ENCODE data around the gene KCNA2.

Gene KCNA2

DNA sequence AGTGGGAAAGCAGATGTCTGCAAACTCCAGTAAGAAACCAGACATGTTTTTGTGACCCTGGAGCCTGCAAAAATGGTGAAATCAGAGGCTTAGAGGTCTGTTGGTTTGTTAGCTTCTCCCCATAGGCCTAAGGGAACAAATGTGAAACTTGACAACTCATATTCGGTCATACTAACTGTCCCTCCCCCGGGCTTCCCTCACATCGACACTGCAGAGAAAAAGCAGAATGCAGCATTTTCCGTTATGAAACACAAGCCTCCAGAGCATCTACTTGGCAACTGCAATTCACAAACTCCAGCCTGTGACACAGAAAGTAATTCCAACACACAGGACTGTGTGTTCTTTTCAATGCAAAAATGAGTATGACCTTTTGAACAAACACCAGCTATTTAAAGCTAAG is 3.7 kb downstream of the KCNA2 start:
- no peak for DNase-seq (ENCODE audit: low read depth)

DNA sequence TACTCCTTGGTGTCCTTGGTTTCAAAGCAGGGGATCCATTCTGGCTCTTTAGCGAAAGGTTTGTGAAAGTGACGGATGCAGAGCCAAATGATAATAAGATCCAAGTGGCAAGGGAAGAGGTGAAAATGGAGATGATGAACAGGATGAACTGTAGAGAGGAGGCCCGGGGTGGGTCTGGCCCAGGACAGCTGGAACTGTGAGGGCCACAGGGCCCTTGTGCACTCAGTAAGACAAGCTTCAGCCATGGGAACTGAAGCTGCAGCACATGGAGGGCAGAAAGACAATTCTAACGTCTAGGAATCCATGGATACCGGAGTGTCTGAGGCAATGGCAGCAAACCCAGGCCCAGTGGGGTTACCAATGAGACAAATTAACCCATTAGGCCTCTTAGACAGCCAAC is 4.8 kb downstream of the KCNA2 start:
- DNase-seq (ENCODE audit: low read depth) = no peak

DNA sequence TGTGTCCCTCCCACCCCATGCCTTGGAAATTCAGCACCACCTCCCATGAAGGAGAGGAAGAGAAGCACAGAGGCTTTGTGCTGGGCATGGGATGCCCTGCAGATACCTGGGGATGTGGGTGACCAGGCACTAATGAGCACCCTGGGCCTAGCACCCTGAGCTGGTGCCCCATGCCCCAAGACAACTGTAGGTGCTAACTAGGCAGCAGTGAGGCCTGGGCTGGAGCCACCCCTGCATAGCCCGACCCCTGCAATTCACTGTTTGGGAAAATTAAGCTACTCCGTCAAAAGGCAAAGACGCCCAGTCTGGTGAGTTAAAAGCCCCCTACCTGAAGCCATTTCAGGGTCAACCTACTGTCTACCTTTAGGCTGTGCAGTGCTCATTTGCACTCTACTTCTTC is 5.4 kb downstream of the KCNA2 start:
- DNase-seq (ENCODE audit: low read depth) = no peak

DNA sequence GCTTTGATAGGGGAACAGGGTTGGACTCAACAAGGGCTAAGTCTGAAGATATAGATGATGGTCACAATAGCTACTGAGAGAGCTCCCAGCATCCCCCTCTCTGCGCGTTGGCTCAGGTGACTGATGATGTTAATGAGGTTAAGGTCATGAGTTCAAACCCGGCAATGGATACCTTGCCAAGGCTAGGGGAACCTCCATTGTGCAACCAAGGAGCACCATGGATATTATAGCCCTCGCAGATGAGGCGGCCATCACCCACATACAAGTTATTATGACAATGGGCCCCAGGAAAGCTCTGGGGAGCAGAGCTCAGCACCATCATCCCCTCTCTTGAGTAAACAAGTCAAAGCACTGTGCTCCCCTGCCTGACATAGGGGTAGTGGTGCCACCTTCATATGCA is 8.2 kb downstream of the KCNA2 start:
- DNase-seq (ENCODE audit: low read depth) = no peak

DNA sequence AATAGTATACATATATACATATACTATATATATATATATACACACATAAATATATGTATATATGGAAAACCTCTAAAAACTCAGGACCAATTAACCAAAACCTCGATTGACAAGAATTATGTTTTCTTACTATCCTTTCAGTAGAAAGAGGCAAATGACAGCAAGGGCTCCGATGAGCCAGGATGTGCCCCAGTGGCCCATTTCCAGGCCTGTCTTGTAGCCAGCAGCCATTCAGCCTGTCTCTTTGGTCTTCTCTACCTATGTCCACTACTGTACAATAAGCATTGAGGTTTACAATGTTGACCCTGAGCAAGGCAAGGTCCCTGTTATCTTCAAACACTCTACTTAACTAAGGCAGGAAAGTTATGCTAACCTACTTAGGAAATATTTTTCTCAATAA is 9.8 kb downstream of the KCNA2 start:
- DNase-seq (ENCODE audit: low read depth) = no peak

DNA sequence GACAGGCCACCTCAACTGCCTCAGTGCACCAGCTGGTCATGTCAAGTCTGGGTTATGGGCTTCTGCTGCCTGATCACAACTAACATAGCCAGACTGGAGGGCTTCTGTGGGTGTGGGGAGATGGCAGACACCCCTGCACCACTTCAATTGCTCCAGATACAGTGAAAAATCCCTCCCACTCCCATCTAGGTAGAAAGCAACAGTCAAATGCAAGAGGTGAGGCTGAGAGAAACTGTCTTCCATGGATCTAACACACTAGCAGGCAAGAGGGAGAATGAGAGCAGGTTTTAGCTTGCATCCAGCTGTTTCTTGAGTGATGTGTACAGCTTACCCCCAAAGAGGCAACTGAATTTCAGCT is 10.8 kb downstream of the KCNA2 start:
- DNase-seq (ENCODE audit: low read depth) = no peak

DNA sequence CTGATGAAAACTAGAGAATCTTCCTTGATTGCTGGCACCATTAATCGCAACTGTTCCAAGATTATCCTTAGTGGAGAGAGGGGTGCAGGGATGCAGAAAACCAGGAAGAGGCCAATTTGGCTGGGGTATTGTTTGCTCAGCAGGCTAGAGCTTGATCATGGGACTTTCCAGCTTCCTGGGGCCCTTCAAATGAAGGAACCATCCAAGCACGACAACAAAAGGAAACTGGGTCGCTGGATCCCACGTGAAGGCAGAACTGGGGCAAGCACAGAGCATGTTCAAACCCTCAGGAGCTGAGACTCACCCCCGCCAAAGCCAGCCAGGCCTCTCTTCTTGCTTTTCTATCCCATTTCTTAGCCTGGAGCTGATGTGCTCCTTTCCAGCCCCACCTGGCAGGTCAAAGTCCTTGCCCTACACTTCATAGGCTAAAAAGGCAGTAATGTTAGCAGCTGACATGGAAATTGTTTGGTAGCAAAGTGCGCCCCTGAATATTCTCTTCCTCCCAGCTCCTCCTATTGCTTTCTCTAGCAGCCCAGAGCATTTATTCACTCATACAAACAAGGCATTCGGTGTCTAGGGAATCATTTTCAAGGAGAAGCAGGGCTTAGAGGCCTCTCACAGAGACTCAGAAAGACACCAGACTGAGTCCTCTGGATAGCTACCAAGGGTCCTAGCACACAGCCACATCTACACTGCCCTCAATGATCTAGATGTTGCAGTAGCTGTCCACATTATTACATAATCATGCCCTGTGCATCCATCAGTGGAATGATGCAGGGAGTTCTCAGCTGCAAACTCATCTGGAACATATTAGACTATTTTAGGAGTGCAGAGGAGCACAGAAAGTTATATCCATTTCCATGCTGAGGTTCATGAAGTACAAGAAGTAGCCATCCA is 11.5 kb downstream of the KCNA2 start:
- DNase-seq (ENCODE audit: low read depth) = no peak

DNA sequence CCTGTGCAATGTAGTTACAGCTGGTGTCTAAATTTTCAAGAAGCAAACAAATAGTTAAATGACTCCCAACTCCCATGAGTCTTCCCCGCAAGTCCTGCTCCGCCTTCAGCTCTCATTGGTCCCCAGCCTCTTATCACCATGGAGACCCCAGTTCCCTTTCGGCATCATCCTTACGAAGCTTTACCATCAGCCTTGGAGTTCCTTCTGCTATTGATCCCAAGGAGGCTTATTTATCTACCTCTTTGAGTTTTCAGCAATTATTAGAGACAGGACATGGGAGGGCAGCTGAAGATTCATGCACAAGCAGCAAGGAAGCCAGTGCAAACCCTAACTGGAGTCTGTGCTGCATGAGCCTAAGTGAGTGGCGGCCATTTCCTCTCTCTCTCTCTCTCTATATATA is 12.3 kb downstream of the KCNA2 start:
- no peak for DNase-seq (ENCODE audit: low read depth)

DNA sequence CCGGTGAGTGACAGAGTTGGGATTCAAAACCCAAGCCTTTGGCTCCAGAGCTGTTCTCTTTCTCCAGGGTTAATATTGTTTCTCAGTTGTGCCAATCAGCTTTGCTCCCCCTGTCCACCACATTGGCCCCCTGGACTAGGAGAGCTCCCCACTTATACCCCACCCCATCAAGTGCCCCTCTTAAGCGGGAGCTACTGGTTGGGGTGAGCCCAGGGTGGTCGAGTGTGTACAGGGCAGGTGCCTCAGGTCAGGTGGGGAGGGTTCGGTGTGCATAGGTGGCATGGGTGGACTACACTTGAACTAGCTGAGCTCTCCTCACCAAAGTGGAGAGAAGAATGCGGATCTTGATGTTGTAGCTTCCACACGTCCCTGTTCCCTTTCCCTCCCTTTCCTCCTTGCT is 14.2 kb downstream of the KCNA2 start:
- DNase-seq (ENCODE audit: low read depth) = no peak

DNA sequence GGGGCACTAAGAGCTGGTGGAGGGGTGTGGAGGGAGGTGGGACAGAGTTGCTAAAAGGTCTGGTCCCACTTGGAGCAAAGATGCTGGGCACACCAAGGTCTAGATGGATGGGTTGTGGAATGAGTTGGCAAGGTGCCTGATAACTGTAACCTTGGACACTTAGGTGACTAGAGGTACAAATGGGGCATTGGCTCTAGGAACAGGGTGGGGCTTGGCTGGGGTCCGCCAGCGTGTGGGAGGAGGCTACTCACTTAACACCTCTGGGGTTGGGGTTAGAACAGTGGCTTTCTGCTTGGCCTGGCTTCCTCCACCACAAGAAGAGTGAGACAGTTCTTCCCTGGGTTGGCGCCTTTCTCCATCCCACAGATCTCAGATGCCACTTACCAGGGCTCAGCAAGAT is 17.2 kb downstream of the KCNA2 start:
- DNase-seq (ENCODE audit: low read depth) = no peak

DNA sequence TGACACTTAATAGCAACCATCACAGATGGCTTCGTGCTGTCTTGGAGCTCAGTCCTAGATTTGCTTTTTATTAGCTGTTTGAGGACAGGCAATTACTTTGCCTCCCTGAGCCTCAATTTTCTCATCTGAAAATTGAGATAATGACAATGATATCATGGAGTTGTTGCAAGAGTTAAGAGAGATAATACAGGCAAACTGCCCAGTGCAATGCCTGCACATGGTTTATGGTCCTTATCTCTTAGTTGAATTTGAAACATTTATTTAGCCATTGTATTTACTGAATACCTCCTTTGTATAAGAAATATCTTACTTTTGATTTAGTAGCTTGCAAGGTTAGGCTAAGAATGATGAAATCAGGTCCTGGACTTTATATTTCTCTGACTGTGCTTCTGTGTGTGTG is 17.7 kb downstream of the KCNA2 start:
- DNase-seq (ENCODE audit: low read depth) = no peak

DNA sequence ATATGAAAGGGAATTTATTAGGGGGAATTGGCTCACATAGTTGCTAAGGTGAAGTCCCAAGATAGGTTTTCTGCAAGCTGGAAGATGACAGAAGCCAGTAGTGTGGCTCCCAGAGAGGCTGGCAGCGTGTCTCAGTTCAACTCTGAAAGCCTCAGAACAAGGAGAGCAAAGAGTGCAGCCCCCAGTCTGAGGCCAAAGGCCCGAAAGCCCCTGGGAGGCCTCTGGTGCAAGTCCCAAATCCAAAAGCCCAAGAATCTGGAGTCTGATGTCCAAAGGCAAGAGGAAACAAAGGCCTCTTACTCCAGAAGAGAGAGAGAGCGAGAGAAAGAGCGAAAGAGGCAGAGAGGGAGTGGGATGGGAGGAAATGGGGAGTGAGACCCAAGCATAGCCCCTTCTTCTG is 18.3 kb downstream of the KCNA2 start:
- DNase-seq (ENCODE audit: low read depth) = no peak

DNA sequence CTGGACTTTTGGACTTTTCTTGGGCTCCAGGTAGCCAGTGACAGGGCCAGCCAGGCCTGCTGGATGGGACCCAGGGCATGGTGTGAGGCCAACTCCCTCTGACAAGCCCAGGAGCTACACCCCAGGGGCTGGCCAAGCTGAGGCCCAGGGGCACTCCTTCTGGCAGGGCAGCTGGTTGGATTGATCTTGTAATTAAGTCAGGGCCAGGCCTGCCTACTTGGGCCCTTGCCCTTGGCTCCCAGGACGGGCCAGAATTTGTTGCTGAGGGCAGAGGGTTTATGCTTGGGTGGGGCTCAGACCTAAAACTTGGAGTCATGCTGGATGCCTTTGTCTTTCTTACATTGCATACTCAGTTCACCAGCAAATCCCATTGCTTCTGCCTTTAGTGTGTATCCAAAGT is 20.7 kb downstream of the KCNA2 start:
- no peak for DNase-seq (ENCODE audit: low read depth)

DNA sequence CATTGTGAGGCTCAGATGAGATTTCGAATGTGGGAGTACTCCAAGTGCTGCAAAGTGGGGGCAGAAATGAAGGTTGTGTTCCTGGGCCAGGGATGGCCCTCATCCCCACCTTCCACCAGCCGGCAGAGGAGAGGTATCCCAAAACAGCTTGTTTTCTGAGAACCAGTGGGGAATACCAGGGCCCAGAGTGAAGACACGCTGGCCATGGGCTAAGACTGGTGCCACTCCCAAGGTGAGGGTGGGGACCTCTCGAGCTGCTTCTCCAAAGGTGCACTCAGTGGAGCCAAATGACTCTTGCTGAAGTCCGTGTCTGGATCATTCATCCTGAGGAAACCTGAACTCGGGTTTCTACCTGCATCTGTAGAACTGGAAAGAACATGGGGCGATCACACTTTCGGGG is 22.1 kb downstream of the KCNA2 start:
- DNase-seq (ENCODE audit: low read depth) = no peak

DNA sequence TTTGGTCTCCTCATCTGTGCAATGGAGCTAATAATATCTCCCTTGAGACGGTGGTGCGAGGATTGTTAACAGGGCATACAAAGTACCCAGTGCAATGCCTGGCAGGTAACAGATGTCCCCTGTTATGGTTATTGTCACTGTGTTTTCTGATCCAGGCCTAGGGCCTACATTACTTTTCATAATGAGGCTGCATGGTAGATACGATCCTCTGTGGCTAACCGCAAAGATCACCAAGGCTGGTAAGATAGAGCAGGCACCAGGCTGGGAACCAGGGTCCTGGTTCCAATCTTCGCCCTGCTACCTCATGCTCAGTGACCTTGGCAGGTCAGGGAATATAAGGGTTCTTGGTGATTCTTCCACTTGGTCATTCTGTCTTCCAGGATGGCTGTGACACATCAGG is 22.7 kb downstream of the KCNA2 start:
- no peak for DNase-seq (ENCODE audit: low read depth)

DNA sequence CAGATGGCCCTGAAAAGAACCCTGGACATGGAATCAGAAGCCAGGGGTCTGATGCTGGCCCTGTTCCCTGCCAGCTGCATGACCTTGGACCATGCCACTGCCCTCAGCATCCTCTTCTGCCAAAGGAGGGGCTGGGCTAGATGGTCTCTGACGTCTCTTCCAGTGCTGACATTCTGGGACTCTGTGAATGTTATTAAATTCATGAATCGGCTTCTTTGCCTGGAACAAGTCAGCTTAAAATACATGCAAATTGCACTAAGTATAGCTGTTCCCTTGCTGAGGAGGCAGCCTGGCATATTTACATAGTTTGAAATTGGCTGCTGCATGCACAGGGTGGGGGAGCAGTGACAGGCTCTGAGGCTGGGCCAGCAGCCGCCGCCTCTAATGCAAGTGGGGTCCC is 23.8 kb downstream of the KCNA2 start:
- no peak for DNase-seq (ENCODE audit: low read depth)

DNA sequence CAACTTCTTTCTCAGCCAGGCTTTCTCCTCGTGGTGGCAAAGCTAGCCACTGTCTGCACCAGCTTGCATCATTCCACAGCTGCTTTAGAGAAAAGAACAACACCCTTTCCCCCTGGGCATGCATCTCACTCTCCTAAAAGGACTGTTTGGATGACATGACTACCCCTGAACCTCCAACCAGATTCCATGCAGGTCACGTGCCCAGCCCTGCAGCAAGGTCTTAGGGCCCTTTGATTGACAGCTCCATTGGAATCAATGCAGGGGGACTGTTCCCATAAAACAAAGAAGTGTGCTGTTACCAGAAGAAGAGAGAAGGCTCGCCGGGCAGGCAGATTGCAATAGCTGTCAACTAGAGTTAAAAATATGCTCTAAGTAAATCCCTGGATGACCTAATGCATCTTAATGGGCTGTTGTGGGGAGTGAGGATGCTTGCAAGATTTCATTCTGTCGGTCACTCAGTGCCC is 24.4 kb downstream of the KCNA2 start:
- no peak for DNase-seq (ENCODE audit: low read depth)

DNA sequence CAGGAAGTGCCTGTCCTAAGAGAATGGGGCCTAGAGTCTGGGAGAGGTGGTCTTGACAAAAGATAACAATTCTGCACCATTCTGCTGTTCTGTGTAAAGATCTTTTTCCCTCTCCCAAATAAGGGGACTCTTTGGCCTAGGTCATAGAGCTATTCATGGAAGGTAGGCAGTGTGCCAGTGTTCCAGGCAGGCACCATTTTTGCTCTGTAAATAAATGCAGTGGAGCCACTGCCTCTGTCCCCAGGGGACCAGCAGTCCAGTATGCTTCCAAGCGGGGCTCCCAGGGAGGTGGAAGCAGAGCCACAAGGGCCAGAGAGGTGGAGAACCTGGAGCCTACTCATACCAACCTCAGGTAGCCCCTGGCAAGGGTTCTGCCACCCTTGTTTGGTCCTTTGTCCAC is 25.9 kb downstream of the KCNA2 start:
- no peak for DNase-seq (ENCODE audit: low read depth)

DNA sequence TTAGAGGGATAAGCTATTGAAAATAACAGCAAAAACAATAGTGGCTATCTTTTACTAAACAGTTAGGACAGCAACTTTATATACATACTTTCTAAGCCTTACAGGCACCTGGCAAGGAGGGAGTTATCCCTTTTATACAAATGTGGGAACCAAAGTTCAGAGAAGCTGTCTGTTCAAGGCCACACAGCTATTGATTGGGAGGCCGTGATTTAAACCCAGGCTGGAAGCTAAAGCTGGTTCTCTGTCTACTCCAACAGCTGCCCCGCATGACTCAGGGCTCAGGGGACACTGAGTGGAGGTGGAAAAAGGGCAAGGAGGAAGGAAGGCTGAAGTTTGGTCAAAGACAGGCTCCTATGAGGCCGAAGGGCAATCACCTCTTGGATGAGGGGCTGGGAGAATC is 26.7 kb downstream of the KCNA2 start:
- no peak for DNase-seq (ENCODE audit: low read depth)

DNA sequence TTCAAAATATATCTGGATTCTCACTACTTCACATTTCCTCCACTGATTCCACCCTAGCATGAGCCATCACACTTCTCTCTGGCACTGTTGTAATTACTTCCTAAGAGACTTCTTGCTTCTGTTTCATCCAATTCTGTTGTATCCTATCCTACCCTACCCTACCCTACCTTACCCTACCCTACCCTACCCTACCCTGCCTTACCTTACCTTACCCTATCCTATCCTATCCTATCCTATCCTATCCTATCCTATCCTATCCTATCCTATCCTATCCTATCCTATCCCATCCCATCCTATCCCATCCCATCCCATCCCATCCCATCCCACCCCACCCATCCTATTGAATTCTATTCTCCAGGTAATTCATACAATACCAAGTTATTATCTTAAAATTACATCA is 29.7 kb downstream of the KCNA2 start:
- no peak for DNase-seq (ENCODE audit: low read depth)

DNA sequence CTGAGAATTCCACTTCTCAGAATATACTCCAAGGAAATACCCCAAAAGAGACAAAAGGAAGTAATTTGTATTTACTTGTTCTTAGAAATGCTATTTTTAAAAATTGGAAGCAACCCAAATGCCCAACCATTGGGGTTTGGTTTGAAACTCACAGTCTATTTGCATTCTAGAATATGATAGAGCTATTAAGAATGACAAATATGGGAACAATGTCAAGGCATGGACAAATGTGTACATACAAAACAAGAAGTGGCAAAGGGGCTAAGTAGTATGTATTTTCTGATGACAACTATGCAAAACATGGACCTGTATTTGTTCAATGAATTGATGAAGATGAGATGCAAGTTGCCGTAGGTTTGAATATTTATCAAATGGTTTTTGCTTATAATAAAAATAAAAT is 32.8 kb downstream of the KCNA2 start:
- no peak for DNase-seq (ENCODE audit: low read depth)

DNA sequence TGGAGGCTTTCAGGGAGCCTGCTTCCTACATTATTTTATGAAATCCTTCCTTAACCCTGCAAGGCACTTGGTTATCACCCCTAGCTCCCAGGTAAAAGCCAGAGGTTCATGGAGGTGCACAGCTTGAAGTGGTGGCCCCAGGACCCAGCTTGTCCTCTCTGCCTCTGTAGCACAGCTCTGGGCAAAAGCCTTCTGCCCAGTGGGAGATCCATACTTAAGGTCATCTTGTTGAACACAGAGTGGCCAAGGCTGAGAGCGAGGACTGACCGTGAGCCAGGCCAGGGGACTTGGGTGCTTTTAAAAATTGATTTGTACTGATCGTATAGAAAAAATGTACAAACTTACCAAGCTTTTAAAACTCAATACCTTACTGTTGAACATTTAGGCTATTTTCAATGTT is 33.4 kb downstream of the KCNA2 start:
- no peak for DNase-seq (ENCODE audit: low read depth)

DNA sequence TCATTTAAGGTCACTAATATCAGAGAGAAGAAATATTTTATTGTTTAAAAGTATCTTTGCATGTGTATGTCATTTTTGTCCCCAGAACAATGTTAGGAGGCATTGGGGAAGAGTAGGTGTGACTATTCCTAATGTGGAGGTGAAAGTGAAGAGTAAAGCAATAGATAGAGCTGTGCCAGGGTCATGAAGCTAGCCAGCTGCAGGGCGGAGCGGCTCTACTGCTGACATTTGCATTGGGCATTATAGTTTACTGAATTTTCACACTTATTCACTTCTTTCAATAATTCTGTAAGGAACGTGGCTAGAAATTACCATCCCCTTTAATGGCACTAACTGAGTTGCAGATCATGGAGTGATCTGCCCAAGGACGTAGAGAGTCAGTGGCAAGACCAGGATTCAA is 35.3 kb downstream of the KCNA2 start:
- DNase-seq (ENCODE audit: low read depth) = no peak

DNA sequence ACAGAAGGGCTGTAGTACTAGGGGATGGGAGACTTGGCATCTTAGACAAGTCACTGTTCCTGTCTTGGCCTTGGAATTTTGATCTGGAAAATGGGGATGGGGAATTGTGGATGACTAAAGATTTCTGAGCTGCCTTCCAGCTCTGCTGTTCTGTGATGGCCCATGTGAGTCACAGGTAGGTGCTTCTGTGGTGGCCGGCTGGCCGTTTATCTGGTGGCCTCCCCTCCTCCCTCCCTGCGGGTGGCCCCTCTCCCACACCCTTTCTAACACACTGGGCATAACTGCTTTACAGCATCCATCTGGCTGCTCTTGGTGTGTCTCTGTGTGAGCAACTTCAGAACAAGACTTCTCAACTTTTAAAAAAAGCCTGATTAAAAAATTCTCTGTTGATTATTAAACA is 35.9 kb downstream of the KCNA2 start:
- DNase-seq (ENCODE audit: low read depth) = no peak

Data from stromal cell of bone marrow (primary cell).